Measurements from ENCODE around the gene UGT3A1. TPM values are rescaled to one million over a fixed set of nuclear protein-coding genes. Genes with fewer than 3 reads are reported as not detected.

The UGT3A1 gene
- total and polyA plus RNA-seq, 2 of the 13 experiments (the other 11 are each of a cell fraction or from before 2014, with no cell fraction given) = not detected

GRCh38 chr5:35921930-35922329, 69.3 kb downstream of the UGT3A1 start:
- H3K4me1 ChIP-seq (ENCODE audit: insufficient read depth, low read length) = no peaks in the 10 kb centered on the region
- no peak for FAIRE-seq
- no peak overlapping the region for H3K27ac ChIP-seq (ENCODE audit: extremely low read length, insufficient read depth, low read length)
- H3K9me3 ChIP-seq (ENCODE audit: low read length) = no peaks in the 10 kb centered on the region
- H4K20me1 ChIP-seq (ENCODE audit: insufficient read depth, low read length) = no peaks in the 10 kb centered on the region
- intact Hi-C loops (cut with micrococcal nuclease; ENCODE audit: unreplicated experiment) (no loop called here), in situ Hi-C loops (cut with HindIII; ENCODE audit: extremely low pct_ligation_motif_present, low pct_unique_long_range_greater_than_20kb) (loop anchor here (10.0 kb wide), 1 partner anchor 147 kb away; no protein-coding TSS in a partner anchor)
- CTCF ChIA-PET (ENCODE audit: low intra/inter-chr PET ratio, low total read pairs) = no interaction called here
- no peak for TF ChIP-seq KDM3A (CRISPR knock-in tag; IDR thresholded peaks at IDR 0.05; ENCODE audit: low read depth)
- TF ChIP-seq ISX (CRISPR knock-in tag; conservative IDR thresholded peaks at IDR 0.05) = no peak
- no peak for TF ChIP-seq SMYD3 (CRISPR knock-in tag; IDR thresholded peaks at IDR 0.05)
- no peak for TF ChIP-seq ZNF530 (CRISPR knock-in tag; IDR thresholded peaks at IDR 0.05; ENCODE audit: low read depth)
- no peak for TF ChIP-seq ZBTB7B (CRISPR knock-in tag; IDR thresholded peaks at IDR 0.05)
- no peak for TF ChIP-seq ATF4 (CRISPR knock-in tag; IDR thresholded peaks at IDR 0.05)
- TF ChIP-seq, protein P1, sequence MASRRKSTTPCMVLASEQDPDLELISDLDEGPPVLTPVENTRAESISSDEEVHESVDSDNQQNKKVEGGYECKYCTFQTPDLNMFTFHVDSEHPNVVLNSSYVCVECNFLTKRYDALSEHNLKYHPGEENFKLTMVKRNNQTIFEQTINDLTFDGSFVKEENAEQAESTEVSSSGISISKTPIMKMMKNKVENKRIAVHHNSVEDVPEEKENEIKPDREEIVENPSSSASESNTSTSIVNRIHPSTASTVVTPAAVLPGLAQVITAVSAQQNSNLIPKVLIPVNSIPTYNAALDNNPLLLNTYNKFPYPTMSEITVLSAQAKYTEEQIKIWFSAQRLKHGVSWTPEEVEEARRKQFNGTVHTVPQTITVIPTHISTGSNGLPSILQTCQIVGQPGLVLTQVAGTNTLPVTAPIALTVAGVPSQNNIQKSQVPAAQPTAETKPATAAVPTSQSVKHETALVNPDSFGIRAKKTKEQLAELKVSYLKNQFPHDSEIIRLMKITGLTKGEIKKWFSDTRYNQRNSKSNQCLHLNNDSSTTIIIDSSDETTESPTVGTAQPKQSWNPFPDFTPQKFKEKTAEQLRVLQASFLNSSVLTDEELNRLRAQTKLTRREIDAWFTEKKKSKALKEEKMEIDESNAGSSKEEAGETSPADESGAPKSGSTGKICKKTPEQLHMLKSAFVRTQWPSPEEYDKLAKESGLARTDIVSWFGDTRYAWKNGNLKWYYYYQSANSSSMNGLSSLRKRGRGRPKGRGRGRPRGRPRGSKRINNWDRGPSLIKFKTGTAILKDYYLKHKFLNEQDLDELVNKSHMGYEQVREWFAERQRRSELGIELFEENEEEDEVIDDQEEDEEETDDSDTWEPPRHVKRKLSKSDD (CRISPR knock-in tag; IDR thresholded peaks at IDR 0.05; ENCODE audit: low read depth) = no peak
- TF ChIP-seq ZNF704 (CRISPR knock-in tag; IDR thresholded peaks at IDR 0.05; ENCODE audit: borderline replicate concordance) = no peak
- no peak for TF ChIP-seq IRX3 (CRISPR knock-in tag; IDR thresholded peaks at IDR 0.05; ENCODE audit: borderline replicate concordance, low read depth)
- no peak for TF ChIP-seq SALL2 (CRISPR knock-in tag; IDR thresholded peaks at IDR 0.05)
- TF ChIP-seq ZNF709 (CRISPR knock-in tag; IDR thresholded peaks at IDR 0.05) = no peak
- no peak for TF ChIP-seq REL (CRISPR knock-in tag; conservative IDR thresholded peaks at IDR 0.05)
- TF ChIP-seq ZSCAN29 (CRISPR knock-in tag; conservative IDR thresholded peaks at IDR 0.05) = no peak
- no peak overlapping the region for H3K4me2 ChIP-seq (ENCODE audit: low read depth, low read length)
- 0% methylated on average over 5 of the region's 5 CpGs for whole genome bisulfite sequencing (ENCODE audit: low lambda C conversion rate)
- POLR2A ChIA-PET = no interaction called here
- no peaks in the 10 kb centered on the region for H3K36me3 ChIP-seq (replicated peaks in 1 of 2; ENCODE audit: control insufficient read depth in 1 of 2, insufficient read depth in 2 of 2, low read length in 2 of 2)
- H3K9ac ChIP-seq (ENCODE audit: insufficient read depth, low read depth, low read length) = no peak overlapping the region
- H3K4me3 ChIP-seq (replicated peaks in 1 of 3; ENCODE audit: insufficient read depth in 1 of 3, low read depth in 2 of 3, low read length in 3 of 3) = no peak overlapping the region
- no peak overlapping the region for H2AFZ ChIP-seq (ENCODE audit: low read length)
- ATAC-seq = no peak
- H3K79me2 ChIP-seq (ENCODE audit: insufficient read depth, low read length) = no peaks in the 10 kb centered on the region
- H3K27me3 ChIP-seq (ENCODE audit: control insufficient read depth in 1 of 2, insufficient read depth in 2 of 2, low read length in 2 of 2) = no peaks in the 10 kb centered on the region
- DNase-seq (ENCODE audit: low spot score) = no peak
- BruUV-seq (replicated peaks) = no TSS peak
